Measurements from ENCODE around the gene CDK12.

DNA sequence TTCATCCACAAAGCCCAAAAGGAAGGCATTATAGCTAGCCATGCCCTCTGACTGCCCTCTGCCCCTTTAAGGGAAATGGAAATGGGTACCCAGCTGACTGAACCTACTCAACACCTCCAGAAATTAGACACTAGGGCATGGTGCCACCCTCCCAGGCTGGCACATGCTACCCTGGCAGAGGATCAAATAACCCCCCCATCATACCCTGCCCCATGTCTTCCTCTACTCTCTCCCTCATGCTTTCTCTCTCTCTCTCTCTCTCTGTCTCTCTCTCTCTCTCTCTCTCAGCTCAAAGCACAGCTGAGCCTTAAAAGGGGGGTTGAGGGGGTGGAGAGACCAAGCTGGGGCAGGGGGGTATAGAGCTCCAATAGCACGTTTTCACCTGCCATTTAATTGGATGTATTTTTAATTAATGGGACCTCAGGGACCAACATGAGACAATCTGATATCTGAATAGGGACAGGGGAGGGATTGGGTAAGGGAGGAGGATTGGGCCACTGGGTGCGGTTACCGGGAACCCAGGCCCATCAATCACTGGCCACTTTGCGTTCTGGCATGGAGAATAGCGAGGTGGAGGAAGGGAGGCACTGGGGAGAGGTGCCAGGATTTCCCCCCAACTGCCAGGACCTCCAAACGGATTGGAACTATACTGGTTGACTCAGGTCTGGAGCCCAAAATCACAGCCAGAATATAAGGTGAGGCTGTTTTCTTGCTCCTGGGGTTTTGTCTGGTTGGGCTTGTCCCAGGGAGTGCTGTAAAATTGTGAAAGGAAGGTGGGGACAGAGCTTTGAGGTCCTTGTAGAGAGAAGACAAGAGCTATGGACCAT is 88.7 kb downstream of the CDK12 start:
- TF ChIP-seq, protein P1, sequence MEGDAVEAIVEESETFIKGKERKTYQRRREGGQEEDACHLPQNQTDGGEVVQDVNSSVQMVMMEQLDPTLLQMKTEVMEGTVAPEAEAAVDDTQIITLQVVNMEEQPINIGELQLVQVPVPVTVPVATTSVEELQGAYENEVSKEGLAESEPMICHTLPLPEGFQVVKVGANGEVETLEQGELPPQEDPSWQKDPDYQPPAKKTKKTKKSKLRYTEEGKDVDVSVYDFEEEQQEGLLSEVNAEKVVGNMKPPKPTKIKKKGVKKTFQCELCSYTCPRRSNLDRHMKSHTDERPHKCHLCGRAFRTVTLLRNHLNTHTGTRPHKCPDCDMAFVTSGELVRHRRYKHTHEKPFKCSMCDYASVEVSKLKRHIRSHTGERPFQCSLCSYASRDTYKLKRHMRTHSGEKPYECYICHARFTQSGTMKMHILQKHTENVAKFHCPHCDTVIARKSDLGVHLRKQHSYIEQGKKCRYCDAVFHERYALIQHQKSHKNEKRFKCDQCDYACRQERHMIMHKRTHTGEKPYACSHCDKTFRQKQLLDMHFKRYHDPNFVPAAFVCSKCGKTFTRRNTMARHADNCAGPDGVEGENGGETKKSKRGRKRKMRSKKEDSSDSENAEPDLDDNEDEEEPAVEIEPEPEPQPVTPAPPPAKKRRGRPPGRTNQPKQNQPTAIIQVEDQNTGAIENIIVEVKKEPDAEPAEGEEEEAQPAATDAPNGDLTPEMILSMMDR (IDR thresholded peaks at IDR 0.05 in 2 of 3, conservative IDR thresholded peaks at IDR 0.05 in 1 of 3; ENCODE audit: insufficient read depth in 2 of 3, low read depth in 1 of 3, low read length in 3 of 3): no peak
- TF ChIP-seq ZKSCAN8 (CRISPR knock-in tag; IDR thresholded peaks at IDR 0.05): no peak
- TF ChIP-seq FOS (IDR thresholded peaks at IDR 0.05; ENCODE audit: extremely low read depth, insufficient read length): no peak

Data from K562 (cell line).